Thoracic aorta (tissue), 2 donors: ENCODE results near the gene PEX5. TPM values are rescaled to one million over a fixed set of nuclear protein-coding genes. Genes with fewer than 3 reads are reported as not detected.

Experiments used
- ATAC-seq: fragments of 150-250 bp; one replicate; pipeline ENCODE4 v1.8.0; 2017; ENCODE audit warnings: low read depth; ENCODE audit not compliant: insufficient number of reproducible peaks, low FRiP score
- DNase-seq: peaks from one replicate; pipeline ENCODE4 v3.0.0-alpha.2; 2020; ENCODE audit warnings: low spot score
- H3K27ac ChIP-seq, 2 donors: fragments of 200-600 bp; sonication (generic); 1 replicate in 1 of 2; 2 replicates in 1 of 2; pipeline ENCODE4 v1.5.1; 2016; ENCODE audit warnings: mild to moderate bottlenecking in 2 of 2, moderate library complexity in 2 of 2
- H3K27me3 ChIP-seq: fragments of 200-600 bp; sonication (generic); replicated peaks from 2 replicates; pipeline ENCODE4 v1.6.0; 2016; ENCODE audit warnings: mild to moderate bottlenecking; ENCODE audit not compliant: insufficient read depth
- H3K36me3 ChIP-seq: fragments of 200-600 bp; sonication (generic); one replicate; pipeline ENCODE4 v1.5.1; 2016
- H3K4me1 ChIP-seq, 2 donors: fragments of 200-600 bp; sonication (generic); 1 replicate in 1 of 2; 2 replicates in 1 of 2; pipeline versions ENCODE4 v1.5.1 to v1.6.0; 2016; ENCODE audit warnings: low read depth in 2 of 2, mild to moderate bottlenecking in 1 of 2; ENCODE audit not compliant: control insufficient read depth in 1 of 2
- H3K4me3 ChIP-seq: fragments of 200-600 bp; sonication (generic); 2 replicates; pipeline ENCODE4 v1.5.1; 2016; ENCODE audit warnings: mild to moderate bottlenecking
- H3K9me3 ChIP-seq: fragments of 200-600 bp; sonication (generic); 2 replicates; pipeline ENCODE4 v1.5.1; 2016
- total RNA-seq, 2 donors: library from RNA; depleted of rRNA; stranded (reverse); fragments of >200 nt; gene quantifications; one replicate each; pipeline versions ENCODE4 v1.1.0 to v1.2.3, GENCODE V29; 2016
- TF ChIP-seq, protein P1 (sequence below): fragments of 200-600 bp; sonication (generic); IDR thresholded peaks from one replicate; pipeline ENCODE4 v1.5.1; 2019; ENCODE audit warnings: antibody characterized with exemption

The PEX5 gene
- total RNA-seq, 2 donors from 2014 or later, result 34.5 to 42.2 TPM

DNA sequence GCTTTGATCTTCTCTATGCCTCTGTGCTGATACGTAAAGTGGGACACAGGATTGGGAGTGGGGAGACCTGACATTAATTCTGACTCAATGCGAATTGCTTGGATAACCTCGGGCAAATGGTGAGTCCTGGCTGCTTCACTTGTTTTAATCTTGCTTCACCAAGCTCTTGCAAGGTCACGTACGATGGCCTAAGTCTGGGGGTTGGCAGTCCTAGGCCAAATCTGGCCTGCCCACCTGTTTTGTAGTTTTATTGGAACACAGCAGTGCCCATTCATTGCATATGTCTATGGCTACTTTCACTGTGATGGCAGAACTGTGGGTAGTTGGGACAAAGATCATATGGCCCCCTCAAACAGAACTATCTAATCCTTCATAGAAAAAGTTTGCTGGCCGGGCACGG, 45.9 kb upstream of the PEX5 start:
- no peak for ATAC-seq
- TF ChIP-seq, protein P1, sequence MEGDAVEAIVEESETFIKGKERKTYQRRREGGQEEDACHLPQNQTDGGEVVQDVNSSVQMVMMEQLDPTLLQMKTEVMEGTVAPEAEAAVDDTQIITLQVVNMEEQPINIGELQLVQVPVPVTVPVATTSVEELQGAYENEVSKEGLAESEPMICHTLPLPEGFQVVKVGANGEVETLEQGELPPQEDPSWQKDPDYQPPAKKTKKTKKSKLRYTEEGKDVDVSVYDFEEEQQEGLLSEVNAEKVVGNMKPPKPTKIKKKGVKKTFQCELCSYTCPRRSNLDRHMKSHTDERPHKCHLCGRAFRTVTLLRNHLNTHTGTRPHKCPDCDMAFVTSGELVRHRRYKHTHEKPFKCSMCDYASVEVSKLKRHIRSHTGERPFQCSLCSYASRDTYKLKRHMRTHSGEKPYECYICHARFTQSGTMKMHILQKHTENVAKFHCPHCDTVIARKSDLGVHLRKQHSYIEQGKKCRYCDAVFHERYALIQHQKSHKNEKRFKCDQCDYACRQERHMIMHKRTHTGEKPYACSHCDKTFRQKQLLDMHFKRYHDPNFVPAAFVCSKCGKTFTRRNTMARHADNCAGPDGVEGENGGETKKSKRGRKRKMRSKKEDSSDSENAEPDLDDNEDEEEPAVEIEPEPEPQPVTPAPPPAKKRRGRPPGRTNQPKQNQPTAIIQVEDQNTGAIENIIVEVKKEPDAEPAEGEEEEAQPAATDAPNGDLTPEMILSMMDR, result no peak
- Histone ChIP-seq H3K27ac (no peak overlapping the region), H3K36me3 (peaks cover 5% of the 10 kb centered on the region), H3K9me3 (no peaks in the 10 kb centered on the region), H3K4me3 (no peak overlapping the region), H3K4me1 (no peaks in the 10 kb centered on the region), H3K27me3 (no peaks in the 10 kb centered on the region)
- no peak for DNase-seq

DNA sequence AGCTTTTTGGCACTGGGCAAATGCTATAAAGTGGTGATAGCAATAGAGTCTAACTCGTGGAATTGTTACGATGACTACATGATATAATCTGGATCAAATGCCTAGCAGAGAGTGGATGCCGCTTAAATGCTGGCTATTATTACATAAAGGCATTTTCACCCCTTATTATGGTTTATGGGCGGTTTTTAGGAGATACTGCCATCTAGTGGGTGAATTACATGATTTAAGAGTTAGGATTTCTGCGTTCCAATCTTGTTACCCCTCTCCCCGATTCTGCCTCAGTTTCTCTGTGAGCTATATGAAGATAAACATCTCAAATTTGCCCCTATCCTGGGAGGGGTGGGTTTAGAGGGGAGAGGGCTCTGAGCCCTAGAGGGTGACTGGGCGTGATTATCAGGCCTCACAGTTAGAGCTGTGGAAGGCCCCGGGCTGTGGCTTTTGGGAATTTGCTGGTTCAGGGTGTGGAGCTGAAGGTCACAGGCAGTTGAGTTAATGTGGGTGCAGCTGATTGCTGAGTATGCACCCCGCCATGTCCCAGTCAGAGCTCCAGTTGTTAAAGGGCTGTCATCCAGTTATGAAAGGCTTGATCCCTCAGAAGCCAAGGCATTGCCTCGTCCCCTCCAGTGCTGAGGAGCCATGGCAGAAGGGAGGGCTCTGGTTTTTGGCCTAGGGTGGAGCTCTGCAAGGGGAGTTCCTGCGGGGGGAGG, 44.9 kb upstream of the PEX5 start:
- Histone ChIP-seq H3K27ac (no peak overlapping the region), H3K4me1 (no peaks in the 10 kb centered on the region), H3K36me3 (peaks cover 12% of the 10 kb centered on the region), H3K9me3 (no peaks in the 10 kb centered on the region), H3K27me3 (no peaks in the 10 kb centered on the region), H3K4me3 (no peak overlapping the region)
- TF ChIP-seq, protein P1, result peak; percentile 49
- DNase-seq, result no peak
- peak; percentile 66 for ATAC-seq

DNA sequence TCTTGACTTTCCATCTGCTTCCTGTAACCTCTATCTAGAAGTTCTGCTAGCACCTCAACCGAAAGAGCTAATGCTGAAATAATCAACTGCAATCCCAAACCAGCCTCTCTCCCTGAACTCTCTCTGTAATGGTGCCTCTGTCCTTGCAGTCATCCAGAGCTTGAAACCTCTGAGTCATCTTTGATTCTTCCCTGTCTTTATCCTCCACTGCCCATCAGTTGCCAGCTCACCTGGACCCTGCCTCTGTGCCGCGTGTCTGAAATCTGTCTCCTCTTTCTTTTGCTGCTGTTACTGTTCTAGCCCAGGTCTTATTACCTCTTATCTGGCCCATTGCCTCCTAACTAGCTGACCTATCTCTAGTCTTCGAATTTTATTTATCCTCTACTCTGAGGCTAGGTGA, 43.8 kb upstream of the PEX5 start:
- Histone ChIP-seq H3K4me3 (no peak overlapping the region), H3K36me3 (peaks cover 22% of the 10 kb centered on the region), H3K9me3 (no peaks in the 10 kb centered on the region), H3K27me3 (no peaks in the 10 kb centered on the region), H3K4me1 (no peaks in the 10 kb centered on the region), H3K27ac (no peak overlapping the region)
- TF ChIP-seq, protein P1, result no peak
- DNase-seq (no peak), ATAC-seq (no peak)

DNA sequence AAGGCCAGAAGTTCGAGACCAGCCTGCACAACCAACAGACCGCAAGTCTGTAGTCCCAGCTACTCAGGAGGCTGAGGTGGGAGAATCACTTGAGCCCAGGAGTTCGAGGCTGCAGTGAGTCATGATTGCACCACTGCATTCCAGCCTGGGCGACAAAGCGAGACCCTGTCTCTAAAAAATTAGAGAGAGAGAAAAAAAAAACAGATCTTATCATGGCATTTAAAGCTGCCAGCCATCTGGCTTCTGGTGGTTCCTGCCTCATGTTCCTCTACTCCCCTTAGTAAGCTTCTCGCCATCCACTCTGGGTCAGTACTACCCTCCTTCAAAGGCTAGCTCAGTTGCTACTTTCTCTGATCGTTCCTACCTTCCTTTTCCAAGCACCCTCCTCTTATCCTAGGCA, 43.3 kb upstream of the PEX5 start:
- H3K4me3 ChIP-seq, result no peak overlapping the region
- H3K27me3 ChIP-seq, result no peaks in the 10 kb centered on the region
- H3K9me3 ChIP-seq, result no peaks in the 10 kb centered on the region
- H3K36me3 ChIP-seq, result peaks cover 22% of the 10 kb centered on the region
- TF ChIP-seq, protein P1, result no peak
- no peak for ATAC-seq
- DNase-seq, result no peak
- H3K4me1 ChIP-seq, result no peaks in the 10 kb centered on the region
- H3K27ac ChIP-seq, result no peak overlapping the region

DNA sequence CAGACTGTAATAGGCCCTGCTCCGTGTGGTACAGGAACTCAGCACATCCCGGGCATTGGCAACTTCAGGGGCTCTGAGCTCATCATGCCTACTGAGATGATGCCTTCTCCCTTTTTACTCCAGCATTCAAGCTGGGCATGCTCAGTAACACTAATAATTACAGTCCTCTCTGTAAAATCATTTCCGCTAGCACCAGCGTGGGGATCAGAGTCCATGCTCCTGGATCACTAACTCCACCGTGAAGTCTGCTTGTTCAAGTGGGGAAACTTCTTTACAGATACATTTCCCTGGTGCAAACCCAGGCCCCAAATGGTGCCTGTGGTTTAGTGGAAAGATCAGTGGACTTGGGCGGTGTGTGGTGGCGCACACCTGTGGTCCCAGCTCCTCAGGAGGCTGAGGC, 42.6 kb upstream of the PEX5 start:
- DNase-seq, result no peak
- H3K27ac ChIP-seq, result no peak overlapping the region
- no peaks in the 10 kb centered on the region for H3K27me3 ChIP-seq
- ATAC-seq, result no peak
- H3K4me3 ChIP-seq, result no peak overlapping the region
- no peaks in the 10 kb centered on the region for H3K9me3 ChIP-seq
- H3K4me1 ChIP-seq, result no peaks in the 10 kb centered on the region
- H3K36me3 ChIP-seq, result peaks cover 22% of the 10 kb centered on the region
- TF ChIP-seq, protein P1, result no peak
